K562 (cell line): ENCODE results near the gene DDRGK1. TPM values are rescaled to one million over a fixed set of nuclear protein-coding genes. Genes with fewer than 3 reads are reported as not detected.

Experiments used
- ATAC-seq: fragments of 200-7000 bp; cut with Tn5 transposase; 3 replicates; pipeline ENCODE4 v1.9.1; 2020; ENCODE audit warnings: moderate library complexity
- BruUV-seq: library from RNA; stranded (reverse); fragments of 400-500 nt; replicated peaks from 2 replicates; lab custom pipeline; 2021; lab: Mats Ljungman, UMichigan
- CTCF ChIA-PET: fragments of 300-600 bp; formaldehyde crosslinking; extraction: SDS; loops from one replicate; lab custom pipeline; 2021; ENCODE audit warnings: low intra/inter-chr PET ratio; lab: Yijun Ruan, JAX
- POLR2A ChIA-PET: fragments of 300-600, 350-650 bp; sonication (Branson Sonifier 250); formaldehyde crosslinking; extraction: SDS; loops from one replicate; lab custom pipeline; 2021; ENCODE audit warnings: antibody characterized with exemption, inconsistent platforms; lab: Yijun Ruan, JAX
- DNase-seq, 4 experiments: peaks; one replicate each; pipeline versions ENCODE4 v3.0.0 to v3.0.0-alpha.2; 2011 to 2018; ENCODE audit warnings: low spot score in 3 of 4, mixed read lengths in 3 of 4; ENCODE audit errors: extremely low read depth in 1 of 4
- FAIRE-seq: peaks from 2 replicates; lab custom pipeline; 2011; peaks lifted over from hg19 to GRCh38; lab: Jason Lieb, UNC
- H2AFZ ChIP-seq: 2 replicates; pipeline ENCODE4 v1.6.0; 2011; ENCODE audit warnings: low read depth, low read length, control low read depth, inconsistent platforms
- H3K27ac ChIP-seq: fragments of 200-600 bp; 3 replicates; pipeline ENCODE4 v1.8.0; 2011; ENCODE audit warnings: low read depth, mild to moderate bottlenecking, control low read depth, inconsistent platforms, low read length, moderate library complexity, mixed read lengths; ENCODE audit errors: extremely low read depth
- H3K27me3 ChIP-seq, 2 experiments: fragments of 300-600 bp in 1 of 2; 2 replicates in 1 of 2; 3 replicates in 1 of 2; pipeline versions ENCODE4 v1.6.0 to v1.8.0; 2011; ENCODE audit warnings: inconsistent platforms in 2 of 2, low read length in 2 of 2, mild to moderate bottlenecking in 1 of 2, mixed read lengths in 1 of 2, moderate library complexity in 1 of 2; ENCODE audit not compliant: control insufficient read depth in 2 of 2, insufficient read depth in 2 of 2
- H3K36me3 ChIP-seq: fragments of 300-600 bp; 3 replicates; pipeline ENCODE4 v1.8.0; 2011; ENCODE audit warnings: mild to moderate bottlenecking, low read length, inconsistent platforms; ENCODE audit not compliant: control insufficient read depth, insufficient read depth
- H3K4me1 ChIP-seq, 2 experiments: fragments of 200-600 bp in 1 of 2; replicated peaks in 1 of 2; 2 replicates in 1 of 2; 3 replicates in 1 of 2; pipeline versions ENCODE4 v1.5.1 to v1.8.0; 2011; ENCODE audit warnings: inconsistent platforms in 2 of 2, low read length in 2 of 2, mild to moderate bottlenecking in 1 of 2, mixed read lengths in 1 of 2, moderate library complexity in 1 of 2; ENCODE audit not compliant: control insufficient read depth in 2 of 2, insufficient read depth in 2 of 2
- H3K4me2 ChIP-seq: 2 replicates; pipeline ENCODE4 v1.6.1; 2011; ENCODE audit warnings: low read length, control low read depth, inconsistent platforms, mixed read lengths; ENCODE audit not compliant: insufficient read depth
- H3K4me3 ChIP-seq: fragments of 200-600 bp; sonication (generic), shearing (Covaris generic); 2 replicates; pipeline ENCODE4 v1.5.1; 2016; ENCODE audit warnings: control low read depth, inconsistent platforms
- H3K79me2 ChIP-seq: fragments of 200-600 bp; 3 replicates; pipeline ENCODE4 v1.8.0; 2011; ENCODE audit warnings: low read length, inconsistent platforms; ENCODE audit not compliant: control insufficient read depth, insufficient read depth
- H3K9ac ChIP-seq, 2 experiments: 2 replicates each; pipeline versions ENCODE4 v1.6.0 to v1.6.1; 2011; ENCODE audit warnings: low read depth in 2 of 2, low read length in 2 of 2, control low read depth in 1 of 2, inconsistent platforms in 1 of 2, mild to moderate bottlenecking in 1 of 2, mixed read lengths in 1 of 2; ENCODE audit not compliant: insufficient read depth in 1 of 2
- H3K9me1 ChIP-seq: one replicate; pipeline ENCODE4 v1.6.0; 2011; ENCODE audit warnings: inconsistent platforms, mild to moderate bottlenecking, low read length, moderate library complexity; ENCODE audit not compliant: control insufficient read depth, insufficient read depth
- H3K9me3 ChIP-seq: replicated peaks from 2 replicates; pipeline ENCODE4 v1.5.1; 2011; ENCODE audit warnings: low read depth, low read length, inconsistent platforms; ENCODE audit not compliant: control insufficient read depth, insufficient read depth
- H4K20me1 ChIP-seq: replicated peaks from 2 replicates; pipeline ENCODE4 v1.6.1; 2011; ENCODE audit warnings: low read length, inconsistent platforms, mixed read lengths; ENCODE audit not compliant: control insufficient read depth, insufficient read depth
- CBX2 ChIP-seq: fragments of 200-600 bp; sonication (generic); IDR thresholded peaks from one replicate; pipeline ENCODE4 v1.6.1; 2012; ENCODE audit warnings: mild to moderate bottlenecking, low read length, inconsistent platforms; ENCODE audit not compliant: insufficient read depth, poor library complexity, severe bottlenecking
- ETV1 ChIP-seq: fragments of 450-650 bp; conservative IDR thresholded peaks from 2 replicates; pipeline ENCODE4 v1.6.1; 2016; ENCODE audit warnings: missing genetic modification characterization, control low read depth, low read depth, missing compliant biosample characterization
- PURB ChIP-seq: sonication (generic); formaldehyde crosslinking; IDR thresholded peaks from 2 replicates; pipeline ENCODE4 v1.9.0; 2021; ENCODE audit warnings: low read depth, mild to moderate bottlenecking, missing genetic modification reagents
- RAD51 ChIP-seq: fragments of 450-650 bp; IDR thresholded peaks from 2 replicates; pipeline ENCODE4 v1.7.1; 2016; ENCODE audit warnings: low read depth, mild to moderate bottlenecking, borderline replicate concordance
- ZNF830 ChIP-seq: fragments of 250-450 bp; sonication (Bioruptor Pico); IDR thresholded peaks from 2 replicates; pipeline ENCODE4 v1.5.0; 2021; ENCODE audit warnings: mild to moderate bottlenecking
- WGBS: fragments of 100-300 bp; shearing (Covaris generic); methylation state at CpG from one replicate; pipeline ENCODE4 v1.1.6; 2016; ENCODE audit warnings: low coverage, mixed read lengths; ENCODE audit not compliant: insufficient coverage; ENCODE audit errors: missing lambda C conversion rate; 5-methylcytosine and 5-hydroxymethylcytosine counted together
- in situ Hi-C: fragments of 300-500 bp; cut with MboI; formaldehyde crosslinking; loops from 4 replicates; pipeline ENCODE4 v1.15.0; 2018; ENCODE audit warnings: inconsistent platforms, mixed read lengths
- intact Hi-C: fragments of 100-400 bp; cut with micrococcal nuclease; formaldehyde crosslinking; loops from 2 replicates; pipeline ENCODE4 v1.14.2; 2022
- polyA plus RNA-seq, 8 experiments: library from polyadenylated mRNA; depleted of rRNA in 4 of 8; stranded (reverse) in 5 of 8; unstranded in 3 of 8; fragments of >200 nt; fragmentation: Nextera tagmentation in 2 of 8; fragmentation: Illumina TruSeq in 1 of 8; extraction: Ambion mirVana in 2 of 8; extraction: Trizol in 1 of 8; gene quantifications; 2 replicates each; pipeline versions ENCODE4 v1.2.1 to v1.2.3, GENCODE V29; 2011 to 2014; ENCODE audit warnings: inconsistent platforms in 1 of 8, missing spikeins in 1 of 8
- total RNA-seq, 7 experiments: library from RNA; depleted of rRNA in 6 of 7; stranded (reverse); fragments of >200 nt in 6 of 7; fragmentation: Illumina TruSeq in 2 of 7; extraction: Trizol in 2 of 7; gene quantifications; 2 replicates each; pipeline versions ENCODE4 v1.2.1 to v1.2.3, GENCODE V29; 2011 to 2021; ENCODE audit warnings: low replicate concordance in 1 of 7

The DDRGK1 gene
- total and polyA plus RNA-seq, 9 of the 15 experiments (the other 6 are each of a cell fraction or from before 2014, with no cell fraction given) = 2.3 to 54.4 (median 29.1) TPM

GRCh38 chr20:3193806-3194616 lies 10.5 kb downstream of the DDRGK1 start:
- no peak overlapping the region for H3K9ac ChIP-seq
- TF ChIP-seq ZNF830 (CRISPR knock-in tag) (no peak), RAD51 (no peak), CBX2 (no peak), PURB (no peak), ETV1 (tag) (no peak)
- TF ChIP-seq, all 486 proteins: peak for 0
- H3K79me2 ChIP-seq = no peaks in the 10 kb centered on the region
- no peak overlapping the region for H3K4me3 ChIP-seq
- no TSS peak for BruUV-seq
- peaks cover 69% of the 10 kb centered on the region; the same call in 2 of the 3 replicates for H3K36me3 ChIP-seq
- in situ Hi-C loops (no loop called here), intact Hi-C loops (no loop called here)
- ATAC-seq (no peak), DNase-seq (no peak), FAIRE-seq (no peak)
- no peaks in the 10 kb centered on the region for H3K9me3 ChIP-seq
- 98% methylated on average over 12 of the region's 14 CpGs for WGBS
- no peaks in the 10 kb centered on the region for H3K27me3 ChIP-seq
- H3K9me1 ChIP-seq = no peaks in the 10 kb centered on the region
- no peaks in the 10 kb centered on the region for H4K20me1 ChIP-seq
- H2AFZ ChIP-seq = no peak overlapping the region
- H3K4me1 ChIP-seq = peaks cover 0 to 5% of the 10 kb centered on the region in 2 experiments; a peak in 1 of 5 replicates
- no peak overlapping the region for H3K4me2 ChIP-seq
- ChIA-PET POLR2A (interaction anchor here (0.7 kb wide), 1 partner anchor 8 kb away, joined by 4 read pairs; no protein-coding TSS in a partner anchor), CTCF (no interaction called here)
- H3K27ac ChIP-seq = no peak overlapping the region
